GM21447 (cell line): ENCODE results near the gene IL12RB1.
A peak's percentile ranks its signal among the peaks of the same experiment; 100 is the strongest.
"Not testable (repeated sequence)": the region's sequence is repeated elsewhere in the genome, so short reads cannot be mapped to it uniquely, and the experiment has no call there.

Source experiments
- ATAC-seq: cut with Tn5 transposase; IDR thresholded peaks from one replicate; pipeline ENCODE4 v1.9.1; 2021; ENCODE audit not compliant: unreplicated experiment

Gene IL12RB1

GRCh38 chr19:18051887-18052286, 34.8 kb downstream of the IL12RB1 start:
- ATAC-seq = no peak

DNA sequence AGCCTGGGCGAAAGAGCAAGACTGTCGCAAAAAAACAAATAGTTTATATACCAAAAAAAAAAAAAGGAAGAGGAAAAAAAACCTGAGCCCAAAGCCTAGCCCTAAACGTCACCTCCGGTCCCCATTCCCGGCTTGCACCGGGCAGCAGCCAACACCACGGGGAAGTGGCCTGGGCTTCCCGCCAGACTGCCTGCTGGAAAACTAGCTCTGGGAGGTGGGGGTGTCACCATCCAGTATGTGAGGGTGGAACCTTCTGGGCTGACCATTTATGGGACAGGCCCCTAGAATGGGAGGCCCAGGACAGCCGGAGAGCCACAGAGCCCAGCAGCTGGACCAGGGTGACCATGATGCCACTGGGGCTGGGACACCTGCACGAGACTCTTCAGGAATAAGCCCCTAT, 37.3 kb downstream of the IL12RB1 start:
- ATAC-seq = no peak

GRCh38 chr19:18046059-18046718, 40.5 kb downstream of the IL12RB1 start:
- no peak for ATAC-seq

DNA sequence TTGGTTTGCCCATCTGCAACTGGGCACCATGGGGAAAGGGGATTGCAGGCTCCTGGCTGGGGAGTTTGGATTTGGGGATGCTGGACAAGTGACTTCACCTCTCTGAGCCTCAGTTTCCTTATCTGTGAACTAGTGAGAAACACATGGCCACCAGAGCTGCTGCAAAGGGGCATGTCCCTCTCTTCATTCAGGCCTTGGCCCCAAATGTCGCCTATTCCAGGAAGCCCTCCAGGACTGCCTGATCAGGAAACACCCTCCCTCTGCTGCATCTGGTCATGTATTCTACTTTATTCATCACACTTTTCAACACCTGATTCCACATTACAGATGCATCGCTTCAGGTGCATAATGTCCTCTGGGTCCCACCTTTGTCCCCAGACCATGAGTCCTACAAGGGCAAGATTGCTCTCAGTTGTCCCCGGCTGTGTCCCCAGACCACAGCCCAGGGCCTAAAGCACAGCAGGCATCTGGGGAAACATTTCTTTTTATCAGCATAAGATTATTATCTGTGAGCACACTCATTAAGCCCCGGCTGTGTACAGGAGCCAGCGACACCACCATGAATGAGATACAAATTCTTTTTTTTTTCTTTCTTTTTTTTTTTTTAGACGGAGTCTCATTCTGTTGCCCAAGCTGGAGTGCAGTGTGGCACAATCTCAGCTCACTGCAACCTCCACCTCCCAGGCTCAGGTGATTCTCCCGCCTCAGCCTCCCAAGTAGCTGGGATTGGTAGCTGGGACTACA, 41.3 kb downstream of the IL12RB1 start:
- no peak for ATAC-seq

- peak; percentile 91 for ATAC-seq
Measured at GRCh38 chr19:18044825-18045304, 41.9 kb downstream of the IL12RB1 start.

- ATAC-seq = no peak
Measured at GRCh38 chr19:18043676-18044075, 43.1 kb downstream of the IL12RB1 start.

GRCh38 chr19:18041054-18041453, 45.7 kb downstream of the IL12RB1 start:
- ATAC-seq = no peak

- not testable (repeated sequence) for ATAC-seq
Measured at GRCh38 chr19:18032102-18032501, 54.6 kb downstream of the IL12RB1 start.

GRCh38 chr19:18031401-18031800, 55.3 kb downstream of the IL12RB1 start:
- ATAC-seq = not testable (repeated sequence)

GRCh38 chr19:18029617-18030338, 57.0 kb downstream of the IL12RB1 start:
- no peak for ATAC-seq

GRCh38 chr19:18027151-18027550, 59.6 kb downstream of the IL12RB1 start:
- no peak for ATAC-seq

DNA sequence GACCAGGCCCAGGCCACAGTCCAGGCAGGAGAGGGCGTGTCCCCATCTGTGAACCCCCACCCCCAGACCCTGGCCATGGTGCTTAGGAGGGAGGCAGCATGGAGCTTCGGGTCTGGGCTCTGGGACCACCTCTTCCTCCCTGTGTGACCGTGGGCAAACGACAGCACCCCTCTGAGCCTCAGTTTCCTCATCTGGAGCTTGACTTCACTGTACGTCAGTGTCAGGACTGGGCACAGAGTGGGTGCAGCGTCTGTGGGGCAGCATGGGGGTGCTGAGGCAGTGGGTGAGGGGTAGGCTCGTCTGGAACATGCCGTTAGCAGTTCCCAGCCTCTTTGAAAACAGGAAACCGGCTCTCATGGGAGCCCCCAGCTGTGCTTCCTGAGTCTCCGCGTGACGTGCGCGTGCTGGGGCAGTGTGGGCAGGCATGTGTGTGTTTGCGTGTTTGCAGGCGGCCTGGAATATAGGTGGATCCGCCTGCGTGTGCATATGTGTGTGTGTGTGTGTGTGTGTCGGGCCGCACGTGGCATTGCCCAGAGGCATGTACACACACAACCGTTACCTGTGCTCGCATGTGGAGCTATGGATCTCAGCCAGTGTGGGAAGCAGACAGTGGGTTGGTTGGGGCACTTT, 63.0 kb downstream of the IL12RB1 start:
- ATAC-seq = peak; percentile 41

GRCh38 chr19:18021121-18021755, 65.5 kb downstream of the IL12RB1 start:
- no peak for ATAC-seq

GRCh38 chr19:18020212-18021085, 66.3 kb downstream of the IL12RB1 start:
- no peak for ATAC-seq

- no peak for ATAC-seq
Measured at GRCh38 chr19:18017275-18018083, 69.3 kb downstream of the IL12RB1 start.

- no peak for ATAC-seq
Measured at GRCh38 chr19:18016209-18016910, 70.4 kb downstream of the IL12RB1 start.

GRCh38 chr19:18014197-18014596, 72.5 kb downstream of the IL12RB1 start:
- ATAC-seq = no peak
